Measurements from ENCODE around the gene LNX1. TPM values are rescaled to one million over a fixed set of nuclear protein-coding genes. Genes with fewer than 3 reads are reported as not detected.

LNX1 gene
- total RNA-seq, 2 donors from 2014 or later = 4.5 to 8.9 TPM

GRCh38 chr4:53534684-53535083 lies 56.6 kb downstream of the LNX1 start:
- DNase-seq (ENCODE audit: low spot score) = no peak
- Histone ChIP-seq H3K4me1 (peaks cover 0 to 17% of the 10 kb centered on the region in 2 donors), H3K27me3 (no peaks in the 10 kb centered on the region), H3K27ac (no peak overlapping the region), H3K36me3 (no peaks in the 10 kb centered on the region), H3K9me3 (no peaks in the 10 kb centered on the region), H3K4me3 (no peak overlapping the region)
- TF ChIP-seq, protein P1, sequence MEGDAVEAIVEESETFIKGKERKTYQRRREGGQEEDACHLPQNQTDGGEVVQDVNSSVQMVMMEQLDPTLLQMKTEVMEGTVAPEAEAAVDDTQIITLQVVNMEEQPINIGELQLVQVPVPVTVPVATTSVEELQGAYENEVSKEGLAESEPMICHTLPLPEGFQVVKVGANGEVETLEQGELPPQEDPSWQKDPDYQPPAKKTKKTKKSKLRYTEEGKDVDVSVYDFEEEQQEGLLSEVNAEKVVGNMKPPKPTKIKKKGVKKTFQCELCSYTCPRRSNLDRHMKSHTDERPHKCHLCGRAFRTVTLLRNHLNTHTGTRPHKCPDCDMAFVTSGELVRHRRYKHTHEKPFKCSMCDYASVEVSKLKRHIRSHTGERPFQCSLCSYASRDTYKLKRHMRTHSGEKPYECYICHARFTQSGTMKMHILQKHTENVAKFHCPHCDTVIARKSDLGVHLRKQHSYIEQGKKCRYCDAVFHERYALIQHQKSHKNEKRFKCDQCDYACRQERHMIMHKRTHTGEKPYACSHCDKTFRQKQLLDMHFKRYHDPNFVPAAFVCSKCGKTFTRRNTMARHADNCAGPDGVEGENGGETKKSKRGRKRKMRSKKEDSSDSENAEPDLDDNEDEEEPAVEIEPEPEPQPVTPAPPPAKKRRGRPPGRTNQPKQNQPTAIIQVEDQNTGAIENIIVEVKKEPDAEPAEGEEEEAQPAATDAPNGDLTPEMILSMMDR (IDR thresholded peaks at IDR 0.05) = no peak

- no peak for DNase-seq (ENCODE audit: low spot score)
- no peak overlapping the region for H3K27ac ChIP-seq
- TF ChIP-seq, protein P1 (IDR thresholded peaks at IDR 0.05) = no peak
- H3K4me3 ChIP-seq = no peak overlapping the region
- H3K36me3 ChIP-seq = no peaks in the 10 kb centered on the region
- H3K27me3 ChIP-seq = no peaks in the 10 kb centered on the region
- H3K4me1 ChIP-seq = peaks cover 0 to 5% of the 10 kb centered on the region in 2 donors
- no peaks in the 10 kb centered on the region for H3K9me3 ChIP-seq
These were observed 58.8 kb downstream of the LNX1 start for GRCh38 chr4:53532521-53532920.

DNA sequence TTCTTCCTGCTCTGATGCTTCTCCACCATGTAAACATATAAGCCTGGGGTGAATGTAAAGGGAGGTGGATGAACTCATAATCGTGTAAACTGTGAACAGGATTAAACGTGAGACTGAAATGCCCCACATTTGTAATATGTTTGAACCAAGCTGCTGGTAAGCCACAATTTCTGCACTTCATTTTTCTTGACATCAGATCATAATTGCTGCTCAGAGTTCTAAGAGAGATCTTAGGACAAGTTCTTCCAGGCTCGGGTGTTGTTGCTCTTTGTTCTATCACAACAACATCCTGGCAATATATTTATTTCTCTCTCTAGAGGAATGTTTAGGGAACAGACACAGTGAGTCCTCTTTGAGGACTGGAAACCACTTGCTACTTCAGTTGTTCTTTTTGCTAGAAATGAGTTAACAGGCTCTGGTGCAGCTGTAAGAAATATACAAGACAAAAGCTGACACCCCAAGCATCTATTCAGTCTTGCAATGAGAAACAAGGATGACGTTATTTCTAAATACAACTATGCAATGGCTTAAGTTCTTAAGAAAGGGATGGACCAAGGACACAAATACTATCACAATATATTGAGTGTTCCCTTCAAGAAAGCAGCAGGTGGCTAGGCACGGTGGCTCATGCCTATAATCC lies 59.6 kb downstream of the LNX1 start:
- DNase-seq (ENCODE audit: low spot score) = no peak
- no peaks in the 10 kb centered on the region for H3K27me3 ChIP-seq
- H3K4me1 ChIP-seq = peaks cover 0 to 5% of the 10 kb centered on the region in 2 donors
- TF ChIP-seq, protein P1 (IDR thresholded peaks at IDR 0.05) = no peak
- no peaks in the 10 kb centered on the region for H3K9me3 ChIP-seq
- H3K27ac ChIP-seq = no peak overlapping the region
- H3K36me3 ChIP-seq = no peaks in the 10 kb centered on the region
- no peak overlapping the region for H3K4me3 ChIP-seq

DNA sequence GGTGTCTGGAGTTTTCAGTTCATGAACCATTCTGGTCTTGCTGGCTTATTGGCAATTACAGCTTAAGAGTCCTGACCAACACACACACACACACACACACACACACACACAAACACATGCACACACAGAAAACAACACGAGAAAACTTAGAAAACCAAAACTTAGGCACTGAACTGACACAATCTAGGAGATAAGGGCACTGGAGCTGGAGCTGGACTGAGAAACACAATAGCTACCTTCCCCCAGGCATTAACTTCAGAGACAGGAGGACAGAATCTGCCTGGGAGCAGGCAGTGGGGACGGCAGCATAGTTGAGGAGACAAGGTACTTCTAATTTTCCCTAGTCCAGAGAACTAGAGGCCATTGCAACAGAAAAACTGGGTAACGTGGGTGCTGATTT lies 62.3 kb downstream of the LNX1 start:
- H3K27ac ChIP-seq = no peak overlapping the region
- H3K27me3 ChIP-seq = no peaks in the 10 kb centered on the region
- no peaks in the 10 kb centered on the region for H3K4me1 ChIP-seq
- no peaks in the 10 kb centered on the region for H3K36me3 ChIP-seq
- H3K4me3 ChIP-seq = no peak overlapping the region
- no peak for DNase-seq (ENCODE audit: low spot score)
- TF ChIP-seq, protein P1 (IDR thresholded peaks at IDR 0.05) = no peak
- H3K9me3 ChIP-seq = no peaks in the 10 kb centered on the region

DNA sequence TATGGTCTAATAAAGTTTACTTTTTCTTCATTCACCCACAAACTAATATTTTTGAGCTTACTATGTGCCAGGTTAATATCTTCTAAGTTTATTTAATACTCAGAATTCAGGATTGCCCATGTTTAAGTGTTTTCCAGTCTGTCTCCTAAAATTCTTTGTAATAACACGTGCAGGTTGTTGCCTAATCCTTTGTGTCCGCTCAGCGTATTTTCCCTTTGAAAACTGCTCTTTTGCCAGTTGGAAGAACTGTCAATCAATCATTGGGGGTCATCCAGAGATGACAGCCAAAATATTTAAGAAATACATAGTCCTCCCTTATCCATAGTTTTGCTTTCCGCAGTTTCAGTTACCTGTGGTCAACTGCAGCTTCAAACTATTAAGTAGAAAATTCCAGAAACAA lies 63.4 kb downstream of the LNX1 start:
- Histone ChIP-seq H3K36me3 (no peaks in the 10 kb centered on the region), H3K27ac (no peak overlapping the region), H3K27me3 (no peaks in the 10 kb centered on the region), H3K4me3 (no peak overlapping the region), H3K4me1 (no peaks in the 10 kb centered on the region), H3K9me3 (no peaks in the 10 kb centered on the region)
- TF ChIP-seq, protein P1 (IDR thresholded peaks at IDR 0.05) = no peak
- no peak for DNase-seq (ENCODE audit: low spot score)

GRCh38 chr4:53527326-53527725 lies 64.0 kb downstream of the LNX1 start:
- no peak for DNase-seq (ENCODE audit: low spot score)
- Histone ChIP-seq H3K27ac (no peak overlapping the region), H3K9me3 (no peaks in the 10 kb centered on the region), H3K27me3 (no peaks in the 10 kb centered on the region), H3K36me3 (no peaks in the 10 kb centered on the region), H3K4me3 (no peak overlapping the region), H3K4me1 (no peaks in the 10 kb centered on the region)
- TF ChIP-seq, protein P1 (IDR thresholded peaks at IDR 0.05) = no peak
